Liver (tissue), 9 donors: ENCODE measurements around the gene HOXA4. TPM values are rescaled to one million over a fixed set of nuclear protein-coding genes. Genes with fewer than 3 reads are reported as not detected.
A peak's percentile ranks its signal among the peaks of the same experiment; 100 is the strongest.

ENCODE experiments used
- DNase-seq: peaks from one replicate; pipeline ENCODE4 v3.0.0-alpha.2; 2017; ENCODE audit warnings: low spot score
- H3K27ac ChIP-seq, 2 donors: one replicate each; pipeline ENCODE4 v1.7.0; 2013; ENCODE audit warnings: inconsistent platforms in 2 of 2, low read length in 2 of 2, control low read depth in 1 of 2, low read depth in 1 of 2, mild to moderate bottlenecking in 1 of 2
- H3K27me3 ChIP-seq, 4 donors: one replicate each; pipeline versions ENCODE4 v1.6.1 to v1.7.0; 2013; ENCODE audit warnings: low read length in 3 of 4, inconsistent platforms in 1 of 4, mild to moderate bottlenecking in 1 of 4, moderate library complexity in 1 of 4; ENCODE audit not compliant: control insufficient read depth in 4 of 4, insufficient read depth in 4 of 4
- H3K36me3 ChIP-seq, 4 donors: one replicate each; pipeline versions ENCODE4 v1.6.1 to v1.7.0; 2013; ENCODE audit warnings: low read length in 3 of 4, mild to moderate bottlenecking in 3 of 4, low read depth in 1 of 4, moderate library complexity in 1 of 4; ENCODE audit not compliant: control insufficient read depth in 4 of 4, insufficient read depth in 3 of 4
- H3K4me1 ChIP-seq, 4 donors: one replicate each; pipeline versions ENCODE4 v1.6.1 to v1.7.0; 2013; ENCODE audit warnings: low read length in 3 of 4, mild to moderate bottlenecking in 3 of 4, moderate library complexity in 1 of 4; ENCODE audit not compliant: control insufficient read depth in 4 of 4, insufficient read depth in 4 of 4
- H3K4me3 ChIP-seq, 3 donors: one replicate each; pipeline versions ENCODE4 v1.6.1 to v1.7.0; 2013; ENCODE audit warnings: low read length in 3 of 3, control low read depth in 1 of 3, low read depth in 1 of 3, mild to moderate bottlenecking in 1 of 3
- H3K9ac ChIP-seq, 2 donors: one replicate each; pipeline ENCODE4 v1.7.0; 2013; ENCODE audit warnings: low read length in 2 of 2, mild to moderate bottlenecking in 2 of 2, moderate library complexity in 2 of 2, control low read depth in 1 of 2, low read depth in 1 of 2
- H3K9me3 ChIP-seq, 4 donors: one replicate each; pipeline versions ENCODE4 v1.6.1 to v1.7.0; 2013; ENCODE audit warnings: low read length in 3 of 4; ENCODE audit not compliant: control insufficient read depth in 4 of 4
- ATF3 ChIP-seq: IDR thresholded peaks from 2 replicates; pipeline ENCODE4 v1.6.1; 2016; ENCODE audit warnings: antibody characterized with exemption
- CTCF ChIP-seq: fragments of 150-350 bp; IDR thresholded peaks from 2 replicates; pipeline ENCODE4 v1.5.1; 2017; ENCODE audit warnings: improper control_type of control experiment, low read depth, low read length; ENCODE audit not compliant: missing input control
- EGR1 ChIP-seq, 2 donors: IDR thresholded peaks; 2 replicates each; pipeline ENCODE4 v1.6.1; 2016 to 2018; ENCODE audit warnings: antibody characterized with exemption in 2 of 2, low read depth in 2 of 2
- FOXA1 ChIP-seq: IDR thresholded peaks from 2 replicates; pipeline ENCODE4 v1.6.1; 2016; ENCODE audit warnings: antibody characterized with exemption
- FOXA2 ChIP-seq: IDR thresholded peaks from 2 replicates; pipeline ENCODE4 v1.6.1; 2016; ENCODE audit warnings: antibody characterized with exemption
- GABPA ChIP-seq, 2 donors: IDR thresholded peaks in 1 of 2; conservative IDR thresholded peaks in 1 of 2; 2 replicates each; pipeline ENCODE4 v1.6.1; 2016; ENCODE audit warnings: antibody characterized with exemption in 2 of 2, mild to moderate bottlenecking in 1 of 2, moderate library complexity in 1 of 2
- HNF4A ChIP-seq, 2 donors: conservative IDR thresholded peaks; 2 replicates each; pipeline ENCODE4 v1.6.1; 2016; ENCODE audit warnings: antibody characterized with exemption in 2 of 2, mild to moderate bottlenecking in 2 of 2
- JUND ChIP-seq, 2 donors: IDR thresholded peaks; 2 replicates each; pipeline ENCODE4 v1.6.1; 2016; ENCODE audit warnings: antibody characterized with exemption in 2 of 2
- NR2F2 ChIP-seq: IDR thresholded peaks from 2 replicates; pipeline ENCODE4 v1.6.1; 2016; ENCODE audit warnings: antibody characterized with exemption
- RAD21 ChIP-seq, 2 donors: IDR thresholded peaks; 2 replicates each; pipeline ENCODE4 v1.6.1; 2016; ENCODE audit warnings: antibody characterized with exemption in 2 of 2, mild to moderate bottlenecking in 2 of 2
- RXRA ChIP-seq, 2 donors: IDR thresholded peaks; 2 replicates each; pipeline ENCODE4 v1.6.1; 2017 to 2018; ENCODE audit warnings: antibody characterized with exemption in 2 of 2, mild to moderate bottlenecking in 1 of 2
- SP1 ChIP-seq: IDR thresholded peaks from 2 replicates; pipeline ENCODE4 v1.6.1; 2018; ENCODE audit warnings: antibody characterized with exemption, mild to moderate bottlenecking
- ZBTB33 ChIP-seq: IDR thresholded peaks from 2 replicates; pipeline ENCODE4 v1.6.1; 2016; ENCODE audit warnings: antibody characterized with exemption
- WGBS: extraction: QIAGEN DNeasy Blood & Tissue Kit; methylation state at CpG from one replicate; pipeline ENCODE4 v1.1.7; 2013; 5-methylcytosine and 5-hydroxymethylcytosine counted together
- polyA plus RNA-seq, 2 donors: library from polyadenylated mRNA; stranded (reverse) in 1 of 2; unstranded in 1 of 2; fragments of 200-250 nt in 1 of 2; fragments of >200 nt in 1 of 2; fragmentation: Nextera tagmentation in 1 of 2; extraction: Ambion mirVana in 1 of 2; gene quantifications; one replicate each; pipeline versions ENCODE4 v1.2.1 to v1.2.3, GENCODE V29; 2013 to 2015
- total RNA-seq, 2 donors: library from RNA; depleted of rRNA; stranded (reverse); fragments of >200 nt; gene quantifications; one replicate each; pipeline ENCODE4 v1.2.3, GENCODE V29; 2014
- donor health status: healthy.
- donor health status: healthy.
- donor health status: healthy.
- donor health status: healthy.
- donor health status: healthy.

Gene HOXA4
- total and polyA plus RNA-seq, 4 donors = 0.17 to 1.1 (median 0.30) TPM

- TF ChIP-seq SP1 (no peak), GABPA (IDR thresholded peaks at IDR 0.05 in 1 of 2, conservative IDR thresholded peaks at IDR 0.05 in 1 of 2) (no peak), ZBTB33 (no peak), HNF4A (conservative IDR thresholded peaks at IDR 0.05) (no peak)
- H3K9ac ChIP-seq = no peak overlapping the region
- H3K4me3 ChIP-seq = no peak overlapping the region
- no peaks in the 10 kb centered on the region for H3K9me3 ChIP-seq
- no peak for DNase-seq
- H3K4me1 ChIP-seq = peaks cover 0 to 3% (median 1%) of the 10 kb centered on the region in 4 donors
- peaks cover 0 to 28% (median 3%) of the 10 kb centered on the region in 4 donors for H3K27me3 ChIP-seq
- no peaks in the 10 kb centered on the region for H3K36me3 ChIP-seq
- WGBS = 74% methylated on average over 4 of the region's 4 CpGs
- peak overlapping the region in 1 of 2 donors; percentile 71 for H3K27ac ChIP-seq
Measured at GRCh38 chr7:27109466-27110185, 20.9 kb downstream of the HOXA4 start.

- peaks cover 0 to 3% (median 1%) of the 10 kb centered on the region in 4 donors for H3K4me1 ChIP-seq
- no peak overlapping the region for H3K4me3 ChIP-seq
- no peak for TF ChIP-seq FOXA2
- no peak for TF ChIP-seq JUND (IDR thresholded peaks at IDR 0.05)
- no peak for TF ChIP-seq FOXA1
- TF ChIP-seq EGR1 (IDR thresholded peaks at IDR 0.05; ENCODE audit: low read depth in 2 of 2) = no peak
- H3K36me3 ChIP-seq = no peaks in the 10 kb centered on the region
- H3K9ac ChIP-seq = no peak overlapping the region
- 23% methylated on average over 41 of the region's 41 CpGs for WGBS
- DNase-seq = no peak
- peaks cover 0 to 31% (median 5%) of the 10 kb centered on the region in 4 donors for H3K27me3 ChIP-seq
- H3K27ac ChIP-seq = peak overlapping the region; percentile 71
- no peaks in the 10 kb centered on the region for H3K9me3 ChIP-seq
Measured at GRCh38 chr7:27108390-27109127, 22.0 kb downstream of the HOXA4 start.

GRCh38 chr7:27107391-27108381 lies 22.9 kb downstream of the HOXA4 start:
- H3K27ac ChIP-seq = peak overlapping the region; percentile 71
- no peaks in the 10 kb centered on the region for H3K36me3 ChIP-seq
- WGBS = 23% methylated on average over 47 of the region's 47 CpGs
- peaks cover 0 to 3% (median 1%) of the 10 kb centered on the region in 4 donors for H3K4me1 ChIP-seq
- peaks cover 0 to 31% (median 7%) of the 10 kb centered on the region in 4 donors for H3K27me3 ChIP-seq
- H3K4me3 ChIP-seq = no peak overlapping the region
- no peak overlapping the region for H3K9ac ChIP-seq
- no peaks in the 10 kb centered on the region for H3K9me3 ChIP-seq
- DNase-seq = peak; percentile 27
- no peak for TF ChIP-seq FOXA1
- no peak for TF ChIP-seq SP1
- no peak for TF ChIP-seq RXRA (IDR thresholded peaks at IDR 0.05)
- TF ChIP-seq FOXA2 = no peak
- TF ChIP-seq ATF3 = no peak
- no peak for TF ChIP-seq CTCF
- TF ChIP-seq EGR1 (IDR thresholded peaks at IDR 0.05; ENCODE audit: low read depth in 2 of 2) = no peak
- no peak for TF ChIP-seq ZBTB33
- no peak for TF ChIP-seq RAD21 (IDR thresholded peaks at IDR 0.05)
- no peak for TF ChIP-seq JUND (IDR thresholded peaks at IDR 0.05)
- no peak for TF ChIP-seq NR2F2
